HepG2 (cell line): ENCODE measurements around the gene PSMG3. TPM values are rescaled to one million over a fixed set of nuclear protein-coding genes. Genes with fewer than 3 reads are reported as not detected.
A peak's percentile ranks its signal among the peaks of the same experiment; 100 is the strongest.

Source experiments
- ARNT2 ChIP-seq: sonication (generic); formaldehyde crosslinking; IDR thresholded peaks from 2 replicates; pipeline ENCODE4 v1.8.0; 2022; ENCODE audit warnings: mild to moderate bottlenecking, low read depth, missing genetic modification reagents, moderate library complexity
- GLI4 ChIP-seq: sonication (generic); formaldehyde crosslinking; IDR thresholded peaks from 2 replicates; pipeline ENCODE4 v1.5.1; 2020; ENCODE audit warnings: missing genetic modification reagents, mild to moderate bottlenecking, moderate library complexity, borderline replicate concordance
- MED1 ChIP-seq: sonication (generic); formaldehyde crosslinking; IDR thresholded peaks from 2 replicates; pipeline ENCODE4 v1.4.0; 2020; ENCODE audit warnings: missing genetic modification reagents
- MEIS2 ChIP-seq: sonication (generic); formaldehyde crosslinking; IDR thresholded peaks from 2 replicates; pipeline ENCODE4 v1.9.0; 2021; ENCODE audit warnings: mild to moderate bottlenecking, missing genetic modification reagents
- NR2F2 ChIP-seq: IDR thresholded peaks from 2 replicates; pipeline ENCODE4 v1.6.1; 2012; ENCODE audit warnings: low read depth, inconsistent platforms, borderline replicate concordance
- SRF ChIP-seq: IDR thresholded peaks from 2 replicates; pipeline ENCODE4 v1.6.1; 2011; ENCODE audit warnings: mild to moderate bottlenecking, low read depth, low read length, moderate library complexity
- ZMYM3 ChIP-seq: sonication (generic); formaldehyde crosslinking; IDR thresholded peaks from 2 replicates; pipeline ENCODE4 v1.5.1; 2020; ENCODE audit warnings: mild to moderate bottlenecking, missing genetic modification reagents
- polyA plus RNA-seq, 8 experiments: library from polyadenylated mRNA; depleted of rRNA in 3 of 8; stranded (reverse) in 7 of 8; unstranded in 1 of 8; fragments of >200 nt; fragmentation: Illumina TruSeq in 4 of 8; extraction: Trizol in 4 of 8; gene quantifications; 2 replicates each; pipeline versions ENCODE4 v1.2.1 to v1.2.3, GENCODE V29; 2011 to 2016; ENCODE audit warnings: low read depth in 4 of 8, missing spikeins in 1 of 8, mixed read lengths in 1 of 8; ENCODE audit not compliant: insufficient read depth in 1 of 8
- total RNA-seq, 5 experiments: library from RNA; depleted of rRNA; stranded (reverse); fragments of >200 nt; fragmentation: Illumina TruSeq; extraction: Trizol; gene quantifications; 2 replicates each; pipeline ENCODE4 v1.2.3, GENCODE V29; 2016; ENCODE audit warnings: low read depth in 1 of 5
- TF ChIP-seq, protein P1 (sequence below): sonication (generic); formaldehyde crosslinking; IDR thresholded peaks from 2 replicates; pipeline ENCODE4 v1.4.0; 2020; ENCODE audit warnings: missing genetic modification reagents, borderline replicate concordance
- TF ChIP-seq, protein P2 (sequence below): sonication (generic); formaldehyde crosslinking; IDR thresholded peaks from 2 replicates; pipeline ENCODE4 v1.4.0; 2020; ENCODE audit warnings: mild to moderate bottlenecking, missing genetic modification reagents
- TF ChIP-seq, protein P3 (sequence below): sonication (generic); formaldehyde crosslinking; conservative IDR thresholded peaks from 2 replicates; pipeline ENCODE4 v1.8.0; 2022; ENCODE audit warnings: mild to moderate bottlenecking, moderate library complexity, missing genetic modification reagents

PSMG3 gene
- total and polyA plus RNA-seq, 2 of the 13 experiments (the other 11 are each of a cell fraction or from before 2014, with no cell fraction given) = 29.6 to 48.4 TPM

DNA sequence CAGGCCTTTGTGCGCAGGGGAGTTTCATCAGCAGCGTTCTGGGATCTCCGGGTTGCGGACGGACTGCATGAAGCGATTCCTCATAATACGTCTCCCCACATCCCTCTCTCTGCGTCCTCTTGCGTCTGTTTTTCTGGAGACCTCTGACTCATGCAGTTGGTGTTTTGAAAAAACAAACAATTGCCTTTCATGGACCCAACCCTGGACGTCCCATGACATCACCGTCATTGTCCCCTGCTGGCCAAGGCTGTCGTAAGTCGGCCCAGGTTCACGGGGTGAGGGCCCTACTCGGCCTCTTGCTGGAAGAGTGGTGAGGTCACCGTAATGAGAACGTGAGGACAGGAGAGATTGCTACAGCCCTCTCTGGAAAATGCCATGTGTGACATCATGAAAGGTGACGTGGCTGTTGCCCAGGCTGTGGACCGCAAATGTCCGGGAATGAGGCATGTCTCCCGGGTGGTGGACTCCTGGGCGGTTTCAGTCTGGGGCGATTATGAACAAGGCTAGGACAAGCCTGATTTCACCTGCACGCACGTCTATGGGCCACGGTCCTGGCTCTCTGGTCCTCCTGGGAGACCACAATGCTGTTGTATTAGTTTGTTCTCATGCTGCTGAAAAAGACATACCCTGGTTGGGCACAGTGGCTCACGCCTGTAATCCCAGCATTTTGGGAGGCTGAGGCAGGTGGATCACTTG lies 49.1 kb downstream of the PSMG3 start (continued):
- TF ChIP-seq GLI4 (no peak), SRF (peak; percentile 24; the same call in 1 of the 2 replicates), NR2F2 (no peak), MED1 (CRISPR knock-in tag) (peak; percentile 95), ZMYM3 (CRISPR knock-in tag) (peak; percentile 34; the same call in 1 of the 2 replicates), ARNT2 (peak; percentile 78; the same call in 1 of the 2 replicates), MEIS2 (CRISPR knock-in tag) (peak; percentile 28; the same call in 1 of the 2 replicates)
- TF ChIP-seq, protein P1, sequence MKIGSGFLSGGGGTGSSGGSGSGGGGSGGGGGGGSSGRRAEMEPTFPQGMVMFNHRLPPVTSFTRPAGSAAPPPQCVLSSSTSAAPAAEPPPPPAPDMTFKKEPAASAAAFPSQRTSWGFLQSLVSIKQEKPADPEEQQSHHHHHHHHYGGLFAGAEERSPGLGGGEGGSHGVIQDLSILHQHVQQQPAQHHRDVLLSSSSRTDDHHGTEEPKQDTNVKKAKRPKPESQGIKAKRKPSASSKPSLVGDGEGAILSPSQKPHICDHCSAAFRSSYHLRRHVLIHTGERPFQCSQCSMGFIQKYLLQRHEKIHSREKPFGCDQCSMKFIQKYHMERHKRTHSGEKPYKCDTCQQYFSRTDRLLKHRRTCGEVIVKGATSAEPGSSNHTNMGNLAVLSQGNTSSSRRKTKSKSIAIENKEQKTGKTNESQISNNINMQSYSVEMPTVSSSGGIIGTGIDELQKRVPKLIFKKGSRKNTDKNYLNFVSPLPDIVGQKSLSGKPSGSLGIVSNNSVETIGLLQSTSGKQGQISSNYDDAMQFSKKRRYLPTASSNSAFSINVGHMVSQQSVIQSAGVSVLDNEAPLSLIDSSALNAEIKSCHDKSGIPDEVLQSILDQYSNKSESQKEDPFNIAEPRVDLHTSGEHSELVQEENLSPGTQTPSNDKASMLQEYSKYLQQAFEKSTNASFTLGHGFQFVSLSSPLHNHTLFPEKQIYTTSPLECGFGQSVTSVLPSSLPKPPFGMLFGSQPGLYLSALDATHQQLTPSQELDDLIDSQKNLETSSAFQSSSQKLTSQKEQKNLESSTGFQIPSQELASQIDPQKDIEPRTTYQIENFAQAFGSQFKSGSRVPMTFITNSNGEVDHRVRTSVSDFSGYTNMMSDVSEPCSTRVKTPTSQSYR (CRISPR knock-in tag) = peak; percentile 11; the same call in 1 of the 2 replicates
- TF ChIP-seq, protein P2, sequence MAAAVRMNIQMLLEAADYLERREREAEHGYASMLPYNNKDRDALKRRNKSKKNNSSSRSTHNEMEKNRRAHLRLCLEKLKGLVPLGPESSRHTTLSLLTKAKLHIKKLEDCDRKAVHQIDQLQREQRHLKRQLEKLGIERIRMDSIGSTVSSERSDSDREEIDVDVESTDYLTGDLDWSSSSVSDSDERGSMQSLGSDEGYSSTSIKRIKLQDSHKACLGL (CRISPR knock-in tag) = peak; percentile 63; the same call in 1 of the 2 replicates
- TF ChIP-seq, protein P3, sequence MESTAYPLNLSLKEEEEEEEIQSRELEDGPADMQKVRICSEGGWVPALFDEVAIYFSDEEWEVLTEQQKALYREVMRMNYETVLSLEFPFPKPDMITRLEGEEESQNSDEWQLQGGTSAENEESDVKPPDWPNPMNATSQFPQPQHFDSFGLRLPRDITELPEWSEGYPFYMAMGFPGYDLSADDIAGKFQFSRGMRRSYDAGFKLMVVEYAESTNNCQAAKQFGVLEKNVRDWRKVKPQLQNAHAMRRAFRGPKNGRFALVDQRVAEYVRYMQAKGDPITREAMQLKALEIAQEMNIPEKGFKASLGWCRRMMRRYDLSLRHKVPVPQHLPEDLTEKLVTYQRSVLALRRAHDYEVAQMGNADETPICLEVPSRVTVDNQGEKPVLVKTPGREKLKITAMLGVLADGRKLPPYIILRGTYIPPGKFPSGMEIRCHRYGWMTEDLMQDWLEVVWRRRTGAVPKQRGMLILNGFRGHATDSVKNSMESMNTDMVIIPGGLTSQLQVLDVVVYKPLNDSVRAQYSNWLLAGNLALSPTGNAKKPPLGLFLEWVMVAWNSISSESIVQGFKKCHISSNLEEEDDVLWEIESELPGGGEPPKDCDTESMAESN (CRISPR knock-in tag) = peak; percentile 63; the same call in 1 of the 2 replicates
